ENCODE results near the gene VAMP5. TPM values are rescaled to one million over a fixed set of nuclear protein-coding genes. Genes with fewer than 3 reads are reported as not detected.

VAMP5 gene
- total and polyA plus RNA-seq, 9 of the 15 experiments (the other 6 are each of a cell fraction or from before 2014, with no cell fraction given) = 0.54 to 1.9 (median 1.5) TPM; not detected in 2

DNA sequence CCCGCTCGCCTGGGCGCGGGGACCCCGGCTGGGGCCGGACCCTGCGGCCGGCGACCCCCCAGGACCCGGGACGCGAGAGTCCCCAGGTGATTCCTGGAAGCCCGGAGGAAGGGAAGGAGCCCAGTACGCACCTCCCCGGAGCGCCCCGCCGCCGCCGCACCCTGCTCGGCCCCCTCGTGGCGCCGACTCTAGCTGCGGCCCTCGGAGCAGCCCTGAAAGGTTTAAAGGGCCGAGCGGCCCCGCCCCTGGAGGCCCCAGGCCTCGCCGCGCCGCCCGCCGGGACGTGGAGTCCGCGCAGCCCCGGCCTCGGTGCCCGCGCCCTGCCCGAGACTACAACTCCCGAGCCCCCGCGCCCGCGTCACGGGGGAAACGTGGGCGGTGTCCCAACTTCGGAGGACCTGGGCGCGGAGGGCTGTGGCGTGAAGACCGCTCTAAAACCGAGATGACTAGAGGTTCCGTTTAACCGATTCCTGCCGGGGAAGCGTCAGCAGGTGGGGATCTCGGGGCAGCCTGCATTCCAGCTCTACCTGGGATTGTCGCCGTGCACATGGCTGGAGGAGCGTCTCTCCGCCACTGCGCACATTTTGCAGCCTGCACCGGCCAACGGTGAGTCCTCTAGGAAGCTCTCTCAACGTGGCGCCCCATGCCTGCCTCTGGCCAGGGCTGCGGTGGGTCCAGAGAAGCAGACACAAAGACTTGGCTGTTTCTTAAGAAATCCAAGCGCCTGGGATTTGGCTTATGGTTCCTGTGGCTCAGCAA lies 18.4 kb downstream of the VAMP5 start, which contains the start of gene TMEM150A (continued):
- TF ChIP-seq MECOM (CRISPR knock-in tag; IDR thresholded peaks at IDR 0.05) (no peak), TEAD4 (IDR thresholded peaks at IDR 0.05; ENCODE audit: low read length) (no peak), TEAD4 (CRISPR knock-in tag; IDR thresholded peaks at IDR 0.05; ENCODE audit: borderline replicate concordance) (no peak), LEF1 (IDR thresholded peaks at IDR 0.05) (no peak), ZC3H4 (CRISPR knock-in tag; IDR thresholded peaks at IDR 0.05; ENCODE audit: borderline replicate concordance) (no peak), NFIC (IDR thresholded peaks at IDR 0.05) (no peak), SMARCA4 (IDR thresholded peaks at IDR 0.05) (no peak), BRD4 (IDR thresholded peaks at IDR 0.05) (no peak), BRCA1 (IDR thresholded peaks at IDR 0.05) (no peak), BRCA1 (CRISPR knock-in tag; IDR thresholded peaks at IDR 0.05) (no peak), PTTG1 (tag; IDR thresholded peaks at IDR 0.05; ENCODE audit: low read depth) (no peak), TFAM (CRISPR knock-in tag; conservative IDR thresholded peaks at IDR 0.05) (no peak), SOX6 (IDR thresholded peaks at IDR 0.05) (0 out of 2 replicates have a peak, but pooled peaks have one; percentile 18), THRAP3 (IDR thresholded peaks at IDR 0.05; ENCODE audit: borderline replicate concordance) (no peak), HDAC8 (tag; IDR thresholded peaks at IDR 0.05) (no peak), ARHGAP35 (IDR thresholded peaks at IDR 0.05; ENCODE audit: partially characterized antibody) (no peak), NUFIP1 (IDR thresholded peaks at IDR 0.05; ENCODE audit: partially characterized antibody) (no peak), FOXJ3 (CRISPR knock-in tag; IDR thresholded peaks at IDR 0.05) (no peak), ZC3H11A (IDR thresholded peaks at IDR 0.05; ENCODE audit: low read depth, low read length) (no peak), BCOR (IDR thresholded peaks at IDR 0.05) (no peak), NR2F6 (CRISPR knock-in tag; IDR thresholded peaks at IDR 0.05) (no peak), RBFOX2 (IDR thresholded peaks at IDR 0.05; ENCODE audit: low read depth, low read length) (peak; percentile 82), POLR2A (conservative IDR thresholded peaks at IDR 0.05) (peak; percentile 24; the same call in 1 of the 2 replicates), HNRNPL (IDR thresholded peaks at IDR 0.05; ENCODE audit: low read depth, low read length) (peak; percentile 65; the same call in 1 of the 2 replicates), ZNF77 (CRISPR knock-in tag; IDR thresholded peaks at IDR 0.05) (no peak), ADNP (tag; IDR thresholded peaks at IDR 0.05) (no peak)
- TF ChIP-seq, protein P1, sequence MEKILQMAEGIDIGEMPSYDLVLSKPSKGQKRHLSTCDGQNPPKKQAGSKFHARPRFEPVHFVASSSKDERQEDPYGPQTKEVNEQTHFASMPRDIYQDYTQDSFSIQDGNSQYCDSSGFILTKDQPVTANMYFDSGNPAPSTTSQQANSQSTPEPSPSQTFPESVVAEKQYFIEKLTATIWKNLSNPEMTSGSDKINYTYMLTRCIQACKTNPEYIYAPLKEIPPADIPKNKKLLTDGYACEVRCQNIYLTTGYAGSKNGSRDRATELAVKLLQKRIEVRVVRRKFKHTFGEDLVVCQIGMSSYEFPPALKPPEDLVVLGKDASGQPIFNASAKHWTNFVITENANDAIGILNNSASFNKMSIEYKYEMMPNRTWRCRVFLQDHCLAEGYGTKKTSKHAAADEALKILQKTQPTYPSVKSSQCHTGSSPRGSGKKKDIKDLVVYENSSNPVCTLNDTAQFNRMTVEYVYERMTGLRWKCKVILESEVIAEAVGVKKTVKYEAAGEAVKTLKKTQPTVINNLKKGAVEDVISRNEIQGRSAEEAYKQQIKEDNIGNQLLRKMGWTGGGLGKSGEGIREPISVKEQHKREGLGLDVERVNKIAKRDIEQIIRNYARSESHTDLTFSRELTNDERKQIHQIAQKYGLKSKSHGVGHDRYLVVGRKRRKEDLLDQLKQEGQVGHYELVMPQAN (IDR thresholded peaks at IDR 0.05; ENCODE audit: borderline replicate concordance) = peak; percentile 99
- TF ChIP-seq, protein P2, sequence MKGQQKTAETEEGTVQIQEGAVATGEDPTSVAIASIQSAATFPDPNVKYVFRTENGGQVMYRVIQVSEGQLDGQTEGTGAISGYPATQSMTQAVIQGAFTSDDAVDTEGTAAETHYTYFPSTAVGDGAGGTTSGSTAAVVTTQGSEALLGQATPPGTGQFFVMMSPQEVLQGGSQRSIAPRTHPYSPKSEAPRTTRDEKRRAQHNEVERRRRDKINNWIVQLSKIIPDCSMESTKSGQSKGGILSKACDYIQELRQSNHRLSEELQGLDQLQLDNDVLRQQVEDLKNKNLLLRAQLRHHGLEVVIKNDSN (CRISPR knock-in tag; IDR thresholded peaks at IDR 0.05) = 0 out of 2 replicates have a peak, but pooled peaks have one; percentile 7
- TF ChIP-seq, protein P3, sequence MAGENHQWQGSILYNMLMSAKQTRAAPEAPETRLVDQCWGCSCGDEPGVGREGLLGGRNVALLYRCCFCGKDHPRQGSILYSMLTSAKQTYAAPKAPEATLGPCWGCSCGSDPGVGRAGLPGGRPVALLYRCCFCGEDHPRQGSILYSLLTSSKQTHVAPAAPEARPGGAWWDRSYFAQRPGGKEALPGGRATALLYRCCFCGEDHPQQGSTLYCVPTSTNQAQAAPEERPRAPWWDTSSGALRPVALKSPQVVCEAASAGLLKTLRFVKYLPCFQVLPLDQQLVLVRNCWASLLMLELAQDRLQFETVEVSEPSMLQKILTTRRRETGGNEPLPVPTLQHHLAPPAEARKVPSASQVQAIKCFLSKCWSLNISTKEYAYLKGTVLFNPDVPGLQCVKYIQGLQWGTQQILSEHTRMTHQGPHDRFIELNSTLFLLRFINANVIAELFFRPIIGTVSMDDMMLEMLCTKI (IDR thresholded peaks at IDR 0.05; ENCODE audit: partially characterized antibody) = no peak
- TF ChIP-seq, protein P4, sequence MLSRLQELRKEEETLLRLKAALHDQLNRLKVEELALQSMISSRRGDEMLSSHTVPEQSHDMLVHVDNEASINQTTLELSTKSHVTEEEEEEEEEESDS (CRISPR knock-in tag; IDR thresholded peaks at IDR 0.05) = no peak

All from K562 (cell line).